ENCODE measurements around the gene RMC1.

GRCh38 chr18:23568281-23569138 lies 65.2 kb downstream of the RMC1 start:
- no peak for TF ChIP-seq CTCF (IDR thresholded peaks at IDR 0.05)
- no peak for TF ChIP-seq POLR2A (IDR thresholded peaks at IDR 0.05)
